Measurements from ENCODE around the gene WDR70.
A peak's percentile ranks its signal among the peaks of the same experiment; 100 is the strongest.

Gene WDR70

DNA sequence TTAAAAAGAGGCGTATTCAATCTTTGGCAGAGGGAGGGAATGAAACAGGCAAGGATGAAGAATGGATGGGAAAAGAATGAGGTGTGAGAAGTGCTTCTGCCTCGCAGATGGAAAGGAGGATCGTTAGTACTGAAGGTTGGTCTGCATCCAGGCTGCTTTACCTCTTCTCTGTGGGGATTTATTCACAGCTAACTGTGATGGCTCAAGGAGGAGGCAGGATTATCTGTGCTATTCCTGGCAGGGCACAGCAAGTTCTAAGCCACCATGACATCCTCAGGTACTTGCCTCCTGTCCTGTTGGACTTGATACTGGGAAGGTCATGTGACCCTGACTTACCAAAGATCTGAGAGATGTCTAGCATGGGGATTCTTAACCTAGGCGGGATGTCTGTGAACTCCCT is 376.5 kb downstream of the WDR70 start:
- TF ChIP-seq, protein P1, sequence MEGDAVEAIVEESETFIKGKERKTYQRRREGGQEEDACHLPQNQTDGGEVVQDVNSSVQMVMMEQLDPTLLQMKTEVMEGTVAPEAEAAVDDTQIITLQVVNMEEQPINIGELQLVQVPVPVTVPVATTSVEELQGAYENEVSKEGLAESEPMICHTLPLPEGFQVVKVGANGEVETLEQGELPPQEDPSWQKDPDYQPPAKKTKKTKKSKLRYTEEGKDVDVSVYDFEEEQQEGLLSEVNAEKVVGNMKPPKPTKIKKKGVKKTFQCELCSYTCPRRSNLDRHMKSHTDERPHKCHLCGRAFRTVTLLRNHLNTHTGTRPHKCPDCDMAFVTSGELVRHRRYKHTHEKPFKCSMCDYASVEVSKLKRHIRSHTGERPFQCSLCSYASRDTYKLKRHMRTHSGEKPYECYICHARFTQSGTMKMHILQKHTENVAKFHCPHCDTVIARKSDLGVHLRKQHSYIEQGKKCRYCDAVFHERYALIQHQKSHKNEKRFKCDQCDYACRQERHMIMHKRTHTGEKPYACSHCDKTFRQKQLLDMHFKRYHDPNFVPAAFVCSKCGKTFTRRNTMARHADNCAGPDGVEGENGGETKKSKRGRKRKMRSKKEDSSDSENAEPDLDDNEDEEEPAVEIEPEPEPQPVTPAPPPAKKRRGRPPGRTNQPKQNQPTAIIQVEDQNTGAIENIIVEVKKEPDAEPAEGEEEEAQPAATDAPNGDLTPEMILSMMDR (conservative IDR thresholded peaks at IDR 0.05): no peak
- TF ChIP-seq ZFX (IDR thresholded peaks at IDR 0.05): no peak
- no peak overlapping the region for H3K27ac ChIP-seq

DNA sequence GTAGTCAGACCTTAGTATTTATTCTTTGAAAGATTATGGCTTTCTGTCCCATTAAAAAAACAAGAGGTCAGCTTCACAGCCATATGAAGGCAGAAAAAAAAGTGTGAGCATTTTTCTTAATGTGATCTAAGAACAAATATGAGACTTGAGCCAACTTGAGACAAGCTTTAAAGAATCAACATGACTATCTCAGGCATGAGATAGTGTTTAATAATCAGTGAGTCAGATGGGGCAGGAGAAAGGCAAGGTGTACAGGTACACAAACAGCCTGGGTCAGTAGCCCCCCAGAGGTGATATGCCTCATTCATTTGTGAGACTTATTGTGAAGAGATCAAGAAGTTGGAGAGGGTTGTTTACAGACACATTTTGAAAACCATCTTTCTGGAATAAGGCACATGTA is 377.1 kb downstream of the WDR70 start:
- TF ChIP-seq, protein P1 (conservative IDR thresholded peaks at IDR 0.05): no peak
- H3K27ac ChIP-seq: no peak overlapping the region

DNA sequence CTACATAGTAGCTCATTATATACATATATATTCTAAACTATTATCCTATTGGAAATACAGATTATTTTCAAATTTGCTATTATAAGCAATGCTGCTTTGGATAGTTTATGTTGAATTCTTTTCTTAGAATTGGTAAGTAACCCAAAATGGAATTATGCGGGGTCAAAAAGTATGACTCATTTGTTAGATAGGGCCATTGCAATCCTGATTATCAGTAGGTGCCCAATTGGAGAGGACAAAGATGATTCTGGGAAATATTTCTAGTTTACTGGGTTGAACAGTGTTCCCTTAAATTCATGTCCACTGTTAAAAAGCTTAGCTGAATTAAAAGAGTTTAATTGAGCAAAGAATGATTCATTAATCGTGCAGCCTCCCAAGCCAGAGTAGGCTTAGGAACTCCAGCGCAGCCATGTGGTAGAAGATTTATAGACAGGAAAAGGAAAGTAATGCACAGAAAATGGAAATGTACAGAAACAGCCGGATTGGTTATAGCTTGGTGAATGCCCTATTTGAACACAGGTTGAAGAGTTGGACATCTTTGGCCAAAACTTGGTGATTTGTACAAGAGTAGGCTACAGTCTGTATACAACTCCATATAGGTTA is 379.0 kb downstream of the WDR70 start:
- no peak overlapping the region for H3K27ac ChIP-seq
- TF ChIP-seq, protein P1 (conservative IDR thresholded peaks at IDR 0.05): peak; percentile 45
- TF ChIP-seq ZFX (IDR thresholded peaks at IDR 0.05): no peak

DNA sequence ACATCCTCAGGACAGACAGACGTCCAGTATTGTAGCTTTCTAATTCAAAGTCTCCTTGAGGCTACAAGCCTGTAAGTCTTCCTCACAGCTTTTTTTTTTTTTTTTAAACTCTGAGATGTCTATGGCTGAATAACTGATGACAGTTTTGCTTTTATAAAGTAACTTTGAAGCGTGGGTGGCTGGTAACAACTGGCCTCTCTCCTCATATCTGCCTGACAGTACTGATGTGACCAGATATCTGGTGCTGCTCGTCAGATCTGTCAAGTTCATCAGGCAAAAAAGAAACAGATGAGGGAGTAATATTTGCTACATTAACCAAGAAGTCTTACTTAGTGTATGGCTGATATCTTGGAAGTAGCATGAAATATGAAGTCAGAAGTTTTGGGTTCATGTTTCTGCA is 388.1 kb downstream of the WDR70 start:
- no peak overlapping the region for H3K27ac ChIP-seq
- TF ChIP-seq, protein P1 (conservative IDR thresholded peaks at IDR 0.05): no peak
- no peak for TF ChIP-seq ZFX (IDR thresholded peaks at IDR 0.05)

DNA sequence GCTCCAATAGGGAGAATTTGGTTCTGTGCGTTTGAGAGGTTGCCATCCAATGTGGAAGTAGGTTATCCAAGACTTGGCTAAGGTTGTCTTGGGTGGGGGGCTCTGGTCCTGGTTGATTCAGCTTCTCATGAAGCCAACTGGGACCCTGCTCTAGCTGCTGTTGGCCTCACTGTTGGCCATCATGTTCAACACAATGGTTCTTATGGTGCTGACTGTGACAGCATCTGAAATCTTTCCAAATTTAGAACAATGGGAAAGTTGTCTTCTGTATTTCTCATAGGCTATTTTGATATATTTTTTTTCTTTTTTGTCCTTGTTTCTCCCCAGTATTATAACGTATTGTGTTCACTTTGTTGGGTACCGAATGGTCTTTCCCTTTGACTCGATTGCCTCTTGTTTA is 388.8 kb downstream of the WDR70 start:
- no peak overlapping the region for H3K27ac ChIP-seq
- TF ChIP-seq, protein P1 (conservative IDR thresholded peaks at IDR 0.05): no peak
- TF ChIP-seq ZFX (IDR thresholded peaks at IDR 0.05): no peak

DNA sequence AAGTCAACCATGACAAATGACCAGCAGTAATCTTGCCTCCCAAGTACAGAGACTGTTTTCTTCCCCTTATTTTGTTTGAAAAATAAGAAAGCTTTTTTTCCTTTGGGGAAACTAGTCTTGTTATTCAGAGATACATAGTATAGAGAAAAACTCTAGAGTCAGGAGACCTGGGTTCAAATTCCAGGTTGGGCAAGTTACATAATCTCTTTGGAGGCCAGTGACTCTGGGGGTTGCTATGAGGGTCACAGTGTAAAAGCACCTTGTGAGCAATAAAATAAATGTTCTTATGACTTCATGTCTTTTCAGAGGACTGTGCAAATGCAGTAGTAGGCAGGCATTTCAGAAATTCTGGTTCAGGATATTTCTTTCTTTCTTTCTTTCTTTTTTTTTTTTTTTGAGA is 389.3 kb downstream of the WDR70 start:
- TF ChIP-seq ZFX (IDR thresholded peaks at IDR 0.05): no peak
- TF ChIP-seq, protein P1 (conservative IDR thresholded peaks at IDR 0.05): no peak
- no peak overlapping the region for H3K27ac ChIP-seq

DNA sequence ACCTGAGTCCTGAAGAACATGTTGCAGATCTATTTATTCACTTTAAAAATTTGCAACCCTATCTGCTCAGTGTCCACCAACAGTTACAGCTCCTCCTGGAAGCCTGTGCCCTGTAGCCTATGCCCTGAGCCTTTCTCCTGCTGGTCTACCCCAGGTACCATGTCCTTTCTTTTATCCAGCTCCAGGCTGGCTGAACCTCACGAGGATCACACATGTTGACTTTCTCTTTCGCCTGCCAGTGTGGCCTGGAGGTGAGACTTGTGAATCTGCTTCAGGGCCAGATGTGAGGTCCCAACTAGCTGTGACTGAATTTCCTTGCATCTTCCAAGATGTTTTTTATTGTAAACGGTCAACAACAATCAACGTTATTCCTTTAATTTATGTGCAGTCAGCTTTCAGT is 390.0 kb downstream of the WDR70 start:
- TF ChIP-seq ZFX (IDR thresholded peaks at IDR 0.05): no peak
- TF ChIP-seq, protein P1 (conservative IDR thresholded peaks at IDR 0.05): no peak
- no peak overlapping the region for H3K27ac ChIP-seq

All from C4-2B (cell line).